Ascending aorta (tissue), 2 donors: ENCODE data around the gene HLA-DQA1. TPM values are rescaled to one million over a fixed set of nuclear protein-coding genes. Genes with fewer than 3 reads are reported as not detected.
"Not testable (repeated sequence)": the region's sequence is repeated elsewhere in the genome, so short reads cannot be mapped to it uniquely, and the experiment has no call there.

Experiments
- DNase-seq, 2 donors: peaks; one replicate each; pipeline ENCODE4 v3.0.0-alpha.2; 2019; ENCODE audit warnings: low spot score in 2 of 2
- H3K27ac ChIP-seq, 2 donors: fragments of 200-600 bp; sonication (generic); one replicate each; pipeline ENCODE4 v1.5.1; 2016 to 2017; ENCODE audit warnings: mild to moderate bottlenecking in 1 of 2
- H3K27me3 ChIP-seq: fragments of 200-600 bp; sonication (generic); one replicate; pipeline ENCODE4 v1.5.1; 2017
- H3K36me3 ChIP-seq, 2 donors: fragments of 200-600 bp; sonication (generic); one replicate each; pipeline ENCODE4 v1.5.1; 2016
- H3K4me1 ChIP-seq, 2 donors: fragments of 200-600 bp; sonication (generic); one replicate each; pipeline ENCODE4 v1.5.1; 2016 to 2017; ENCODE audit warnings: mild to moderate bottlenecking in 1 of 2
- H3K4me3 ChIP-seq, 2 donors: fragments of 200-600 bp; sonication (generic); one replicate each; pipeline ENCODE4 v1.5.1; 2016 to 2017; ENCODE audit warnings: mild to moderate bottlenecking in 1 of 2
- H3K9me3 ChIP-seq, 2 donors: fragments of 200-600 bp; sonication (generic); one replicate each; pipeline ENCODE4 v1.5.1; 2016
- intact Hi-C: fragments of 100-400 bp; cut with DNase I; formaldehyde crosslinking; loops from one replicate; pipeline ENCODE4 v1.15.1; 2023
- total RNA-seq: library from RNA; depleted of rRNA; stranded (reverse); fragments of >200 nt; gene quantifications from one replicate; pipeline ENCODE4 v1.1.0, GENCODE V29; 2016
- TF ChIP-seq, protein P1 (sequence below), 3 experiments: fragments of 200-600 bp in 2 of 3; fragments of 450-650 bp in 1 of 3; sonication (generic) in 2 of 3; IDR thresholded peaks; one replicate each; pipeline ENCODE4 v1.5.1; 2016 to 2019; ENCODE audit warnings: antibody characterized with exemption in 3 of 3, mild to moderate bottlenecking in 1 of 3, moderate library complexity in 1 of 3

Gene HLA-DQA1
- total RNA-seq, 1 donor from 2014 or later, result 2.0 TPM

- intact Hi-C loops, result no loop called here
- TF ChIP-seq, protein P1, sequence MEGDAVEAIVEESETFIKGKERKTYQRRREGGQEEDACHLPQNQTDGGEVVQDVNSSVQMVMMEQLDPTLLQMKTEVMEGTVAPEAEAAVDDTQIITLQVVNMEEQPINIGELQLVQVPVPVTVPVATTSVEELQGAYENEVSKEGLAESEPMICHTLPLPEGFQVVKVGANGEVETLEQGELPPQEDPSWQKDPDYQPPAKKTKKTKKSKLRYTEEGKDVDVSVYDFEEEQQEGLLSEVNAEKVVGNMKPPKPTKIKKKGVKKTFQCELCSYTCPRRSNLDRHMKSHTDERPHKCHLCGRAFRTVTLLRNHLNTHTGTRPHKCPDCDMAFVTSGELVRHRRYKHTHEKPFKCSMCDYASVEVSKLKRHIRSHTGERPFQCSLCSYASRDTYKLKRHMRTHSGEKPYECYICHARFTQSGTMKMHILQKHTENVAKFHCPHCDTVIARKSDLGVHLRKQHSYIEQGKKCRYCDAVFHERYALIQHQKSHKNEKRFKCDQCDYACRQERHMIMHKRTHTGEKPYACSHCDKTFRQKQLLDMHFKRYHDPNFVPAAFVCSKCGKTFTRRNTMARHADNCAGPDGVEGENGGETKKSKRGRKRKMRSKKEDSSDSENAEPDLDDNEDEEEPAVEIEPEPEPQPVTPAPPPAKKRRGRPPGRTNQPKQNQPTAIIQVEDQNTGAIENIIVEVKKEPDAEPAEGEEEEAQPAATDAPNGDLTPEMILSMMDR (IDR thresholded peaks at IDR 0.05), result no peak
- no peak overlapping the region for H3K27ac ChIP-seq
Measured at GRCh38 chr6:32642720-32643106, 5.5 kb downstream of the HLA-DQA1 start.

DNA sequence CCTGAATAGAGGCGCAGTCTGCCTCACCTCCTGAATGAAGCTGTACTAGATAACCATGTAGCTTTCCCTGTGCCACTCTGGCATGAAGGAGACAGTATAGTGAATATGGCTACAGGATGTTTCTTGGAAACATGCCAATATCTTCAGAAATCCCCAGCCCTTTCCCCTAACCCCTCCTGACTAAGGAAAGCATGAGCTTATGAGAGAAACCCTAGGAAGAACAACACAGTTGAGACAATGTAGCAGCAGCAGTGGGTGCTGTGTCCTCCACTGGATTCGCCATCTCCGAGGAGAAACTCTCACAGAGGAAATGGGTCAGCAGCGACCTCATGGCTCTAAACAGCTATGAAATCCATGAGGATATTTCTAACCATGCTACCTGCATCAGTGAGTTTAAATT is 6.7 kb downstream of the HLA-DQA1 start:
- H3K27me3 ChIP-seq, result no peaks in the 10 kb centered on the region
- no peaks in the 10 kb centered on the region for H3K36me3 ChIP-seq
- H3K4me3 ChIP-seq, result no peak overlapping the region
- no peak for DNase-seq
- TF ChIP-seq, protein P1 (IDR thresholded peaks at IDR 0.05), result no peak
- H3K27ac ChIP-seq, result no peak overlapping the region
- H3K4me1 ChIP-seq, result no peaks in the 10 kb centered on the region
- no peaks in the 10 kb centered on the region for H3K9me3 ChIP-seq
- intact Hi-C loops, result no loop called here

More at GRCh38 chr6:32642720-32643106, 5.5 kb downstream of the HLA-DQA1 start:
- H3K27me3 ChIP-seq, result no peaks in the 10 kb centered on the region
- no peak for DNase-seq
- no peaks in the 10 kb centered on the region for H3K4me1 ChIP-seq
- H3K9me3 ChIP-seq, result no peaks in the 10 kb centered on the region
- no peak overlapping the region for H3K4me3 ChIP-seq
- no peaks in the 10 kb centered on the region for H3K36me3 ChIP-seq

DNA sequence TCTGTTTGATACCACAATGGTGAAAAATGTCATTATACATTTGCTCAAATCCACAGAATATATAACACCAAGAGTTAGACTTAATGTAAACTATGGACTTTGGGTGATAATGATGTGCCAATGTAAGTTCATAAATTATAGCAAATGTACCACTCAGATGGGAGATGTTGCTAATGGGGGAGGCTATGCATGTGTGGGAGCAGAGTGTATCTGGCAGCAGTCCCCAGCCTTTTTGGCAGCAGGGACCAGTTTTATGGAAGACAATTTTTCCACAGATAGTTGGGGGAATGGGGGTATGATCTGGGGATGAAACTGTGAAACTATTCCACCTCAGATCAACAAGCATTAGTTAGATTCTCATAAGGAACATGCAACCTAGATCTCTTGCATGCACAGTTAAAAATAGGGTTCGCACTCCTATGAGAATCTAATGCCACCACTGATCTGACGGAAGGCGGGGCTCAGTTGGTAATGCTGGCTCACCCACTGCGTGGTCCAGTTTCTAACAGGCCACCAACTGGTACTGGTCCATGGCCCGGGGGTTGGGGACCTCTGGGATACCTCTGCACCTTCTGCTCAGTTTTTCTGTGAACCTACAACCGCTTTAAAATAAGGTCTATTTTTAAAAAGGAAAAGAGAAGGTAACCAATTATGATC is 8.0 kb downstream of the HLA-DQA1 start:
- Histone ChIP-seq H3K4me1 (no peaks in the 10 kb centered on the region), H3K4me3 (no peak overlapping the region), H3K27me3 (no peaks in the 10 kb centered on the region), H3K27ac (no peak overlapping the region), H3K9me3 (no peaks in the 10 kb centered on the region), H3K36me3 (no peaks in the 10 kb centered on the region)
- TF ChIP-seq, protein P1 (IDR thresholded peaks at IDR 0.05), result no peak
- intact Hi-C loops, result no loop called here
- DNase-seq, result no peak

DNA sequence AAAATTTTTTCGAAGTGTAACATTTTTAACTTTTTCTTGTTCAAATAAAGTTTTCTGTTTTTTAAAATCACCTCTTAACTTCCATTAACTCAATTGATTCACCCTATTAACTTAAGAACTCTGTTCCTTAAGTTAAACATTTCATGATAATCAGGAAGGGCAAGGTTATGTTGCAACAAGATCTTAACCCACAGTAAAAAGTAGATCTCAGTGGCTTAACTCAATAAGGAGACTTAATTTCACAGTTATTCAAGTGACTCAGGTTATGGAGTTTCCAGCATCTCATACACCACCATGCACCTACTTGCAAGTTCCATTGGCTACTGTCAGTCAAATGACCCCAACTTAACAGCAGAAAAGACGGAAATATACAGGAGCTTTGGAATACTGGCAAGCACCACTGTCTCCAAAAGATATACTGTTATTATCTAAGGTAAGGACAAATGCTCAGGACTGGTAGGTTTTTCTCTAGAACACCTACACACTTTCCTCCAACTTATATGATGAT is 18.1 kb downstream of the HLA-DQA1 start:
- intact Hi-C loops, result no loop called here
- no peaks in the 10 kb centered on the region for H3K27me3 ChIP-seq
- H3K36me3 ChIP-seq, result no peaks in the 10 kb centered on the region
- no peak for DNase-seq
- no peak overlapping the region for H3K27ac ChIP-seq
- H3K4me1 ChIP-seq, result no peaks in the 10 kb centered on the region
- H3K4me3 ChIP-seq, result no peak overlapping the region
- TF ChIP-seq, protein P1 (IDR thresholded peaks at IDR 0.05), result no peak
- H3K9me3 ChIP-seq, result no peaks in the 10 kb centered on the region

- DNase-seq, H3K27me3 ChIP-seq, H3K4me3 ChIP-seq, intact Hi-C loops, H3K36me3 ChIP-seq, H3K27ac ChIP-seq, H3K4me1 ChIP-seq, H3K9me3 ChIP-seq: not testable (repeated sequence)
Measured at GRCh38 chr6:32657329-32657728, 20.1 kb downstream of the HLA-DQA1 start.

- H3K4me3 ChIP-seq, H3K27ac ChIP-seq, H3K27me3 ChIP-seq, H3K36me3 ChIP-seq, H3K9me3 ChIP-seq, DNase-seq, H3K4me1 ChIP-seq, intact Hi-C loops: not testable (repeated sequence)
Measured at GRCh38 chr6:32657819-32658218, 20.6 kb downstream of the HLA-DQA1 start.
